CD4-positive, alpha-beta T cell treated with Interleukin-17A for 1 hour (primary cell): ENCODE measurements around the gene UCN.
"Not testable (repeated sequence)": the region's sequence is repeated elsewhere in the genome, so short reads cannot be mapped to it uniquely, and the experiment has no call there.

Experiments
- DNase-seq: peaks from one replicate; pipeline ENCODE4 v3.0.0-alpha.2; 2020

The UCN gene

GRCh38 chr2:27308359-27308881, at the start of gene UCN:
Gene UCN, minus strand, starts transcription at chr2:27308445. Its CDS starts 550 bp downstream, at chr2:27307895.
- no peak for DNase-seq

- peak; percentile 95 for DNase-seq
These were observed 48.3 kb upstream of the UCN start, which contains the start of gene GTF3C2 for GRCh38 chr2:27356382-27357181. Gene GTF3C2, minus strand, starts transcription at chr2:27356764. Its CDS starts 13,210 bp downstream, at chr2:27343554.

GRCh38 chr2:27356056-27356381, 47.8 kb upstream of the UCN start:
- DNase-seq: no peak

GRCh38 chr2:27354597-27354927, 46.3 kb upstream of the UCN start:
- no peak for DNase-seq

- DNase-seq: no peak
These were observed 45.7 kb upstream of the UCN start for GRCh38 chr2:27353762-27354596.

GRCh38 chr2:27353386-27353761, 45.1 kb upstream of the UCN start:
- DNase-seq: not testable (repeated sequence)

- peak; percentile 31 for DNase-seq
These were observed 43.8 kb upstream of the UCN start for GRCh38 chr2:27351802-27352598.

GRCh38 chr2:27350106-27350693, 42.0 kb upstream of the UCN start:
- no peak for DNase-seq

GRCh38 chr2:27347641-27348040, 39.4 kb upstream of the UCN start:
- DNase-seq: no peak

- DNase-seq: no peak
These were observed 27.9 kb upstream of the UCN start for GRCh38 chr2:27336173-27336572.

GRCh38 chr2:27335311-27335710, 27.1 kb upstream of the UCN start:
- no peak for DNase-seq

- no peak for DNase-seq
These were observed 16.5 kb upstream of the UCN start for GRCh38 chr2:27324720-27325119.

GRCh38 chr2:27323596-27324285, 15.5 kb upstream of the UCN start:
- DNase-seq: no peak

GRCh38 chr2:27322766-27323595, 14.7 kb upstream of the UCN start, which contains the start of gene MPV17:
Gene MPV17, minus strand, starts transcription at chr2:27323097. Its CDS starts 580 bp downstream, at chr2:27322517.
- DNase-seq: peak; percentile 89

GRCh38 chr2:27322301-27322765, 14.1 kb upstream of the UCN start:
- DNase-seq: peak; percentile 14

- no peak for DNase-seq
These were observed 12.8 kb upstream of the UCN start for GRCh38 chr2:27320958-27321543.

GRCh38 chr2:27319839-27320238, 11.6 kb upstream of the UCN start:
- DNase-seq: not testable (repeated sequence)

- DNase-seq: no peak
These were observed 8.6 kb upstream of the UCN start for GRCh38 chr2:27316655-27317412.

- no peak for DNase-seq
These were observed 6.9 kb upstream of the UCN start for GRCh38 chr2:27315122-27315521.

GRCh38 chr2:27314709-27315108, 6.5 kb upstream of the UCN start:
- no peak for DNase-seq
